HFFc6 (cell line): ENCODE results near the gene FAM174C. TPM values are rescaled to one million over a fixed set of nuclear protein-coding genes. Genes with fewer than 3 reads are reported as not detected.

Source experiments
- DNase-seq: peaks from one replicate; pipeline ENCODE4 v3.0.0-alpha.2; 2018
- H3K27ac Mint-ChIP-seq: 2 replicates; pipeline ENCODE4 v1.8.0; 2020; ENCODE audit warnings: mild to moderate bottlenecking, mixed read lengths
- H3K27me3 Mint-ChIP-seq: 2 replicates; pipeline ENCODE4 v1.8.0; 2021; ENCODE audit warnings: mild to moderate bottlenecking, moderate library complexity, mixed read lengths; ENCODE audit not compliant: insufficient read depth
- H3K36me3 Mint-ChIP-seq: 2 replicates; pipeline ENCODE4 v1.8.0; 2021; ENCODE audit warnings: low read depth, mixed read lengths
- H3K4me1 Mint-ChIP-seq: 2 replicates; pipeline ENCODE4 v1.8.0; 2020; ENCODE audit warnings: low read depth, mixed read lengths
- H3K4me3 Mint-ChIP-seq: 2 replicates; pipeline ENCODE4 v1.8.0; 2020; ENCODE audit warnings: mild to moderate bottlenecking, moderate library complexity, mixed read lengths
- H3K9me3 Mint-ChIP-seq: 2 replicates; pipeline ENCODE4 v1.8.0; 2020; ENCODE audit warnings: mild to moderate bottlenecking, mixed read lengths
- total RNA-seq, 6 experiments: library from RNA; stranded (reverse); fragmentation: NEBNext Ultra II Directional; extraction: Animal tissue kit (Norgen Biotek cat#: 25700); gene quantifications; 2 replicates in 1 of 6; 3 replicates in 5 of 6; pipeline ENCODE4 v1.2.3, GENCODE V29; 2021
- TF ChIP-seq, protein P1 (sequence below): fragments of 200-600 bp; sonication (generic); IDR thresholded peaks from 2 replicates; pipeline ENCODE4 v1.5.0; 2021; ENCODE audit warnings: antibody characterized with exemption, mild to moderate bottlenecking

The FAM174C gene
- total RNA-seq, 6 experiments from 2014 or later, result 54.2 to 77.6 (median 63.8) TPM

DNA sequence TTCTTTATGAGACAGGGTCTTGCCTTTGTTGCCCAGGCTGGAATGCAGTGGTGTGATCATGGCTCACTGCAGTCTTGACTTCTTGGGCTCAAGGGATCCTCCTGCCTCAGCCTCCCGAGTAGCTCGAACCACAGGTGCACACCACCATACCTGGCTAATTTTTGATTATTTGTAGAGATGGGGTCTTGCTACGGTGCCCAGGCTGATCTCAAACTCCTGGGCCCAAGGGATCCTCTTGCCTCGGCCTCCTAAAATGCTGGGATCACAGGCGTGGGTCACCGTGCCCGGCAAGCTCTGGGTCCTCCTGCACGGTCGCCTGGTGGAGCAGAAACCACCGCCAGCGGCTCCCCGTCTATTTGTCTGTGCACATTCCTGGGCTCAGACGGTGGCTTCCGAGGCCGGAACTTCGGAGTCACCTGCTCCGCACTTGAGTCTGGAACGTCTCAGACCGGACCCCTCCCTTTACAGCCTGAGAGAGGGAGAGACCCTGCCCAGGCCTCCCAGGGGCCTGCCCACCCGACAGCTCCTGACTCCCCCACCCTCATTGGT, 32.5 kb downstream of the FAM174C start:
- Mint-ChIP-seq H3K4me1 (no peaks in the 10 kb centered on the region), H3K27ac (no peak overlapping the region), H3K4me3 (no peak overlapping the region), H3K36me3 (no peaks in the 10 kb centered on the region), H3K9me3 (no peaks in the 10 kb centered on the region), H3K27me3 (peaks cover 6% of the 10 kb centered on the region)
- TF ChIP-seq, protein P1, sequence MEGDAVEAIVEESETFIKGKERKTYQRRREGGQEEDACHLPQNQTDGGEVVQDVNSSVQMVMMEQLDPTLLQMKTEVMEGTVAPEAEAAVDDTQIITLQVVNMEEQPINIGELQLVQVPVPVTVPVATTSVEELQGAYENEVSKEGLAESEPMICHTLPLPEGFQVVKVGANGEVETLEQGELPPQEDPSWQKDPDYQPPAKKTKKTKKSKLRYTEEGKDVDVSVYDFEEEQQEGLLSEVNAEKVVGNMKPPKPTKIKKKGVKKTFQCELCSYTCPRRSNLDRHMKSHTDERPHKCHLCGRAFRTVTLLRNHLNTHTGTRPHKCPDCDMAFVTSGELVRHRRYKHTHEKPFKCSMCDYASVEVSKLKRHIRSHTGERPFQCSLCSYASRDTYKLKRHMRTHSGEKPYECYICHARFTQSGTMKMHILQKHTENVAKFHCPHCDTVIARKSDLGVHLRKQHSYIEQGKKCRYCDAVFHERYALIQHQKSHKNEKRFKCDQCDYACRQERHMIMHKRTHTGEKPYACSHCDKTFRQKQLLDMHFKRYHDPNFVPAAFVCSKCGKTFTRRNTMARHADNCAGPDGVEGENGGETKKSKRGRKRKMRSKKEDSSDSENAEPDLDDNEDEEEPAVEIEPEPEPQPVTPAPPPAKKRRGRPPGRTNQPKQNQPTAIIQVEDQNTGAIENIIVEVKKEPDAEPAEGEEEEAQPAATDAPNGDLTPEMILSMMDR, result no peak
- no peak for DNase-seq

DNA sequence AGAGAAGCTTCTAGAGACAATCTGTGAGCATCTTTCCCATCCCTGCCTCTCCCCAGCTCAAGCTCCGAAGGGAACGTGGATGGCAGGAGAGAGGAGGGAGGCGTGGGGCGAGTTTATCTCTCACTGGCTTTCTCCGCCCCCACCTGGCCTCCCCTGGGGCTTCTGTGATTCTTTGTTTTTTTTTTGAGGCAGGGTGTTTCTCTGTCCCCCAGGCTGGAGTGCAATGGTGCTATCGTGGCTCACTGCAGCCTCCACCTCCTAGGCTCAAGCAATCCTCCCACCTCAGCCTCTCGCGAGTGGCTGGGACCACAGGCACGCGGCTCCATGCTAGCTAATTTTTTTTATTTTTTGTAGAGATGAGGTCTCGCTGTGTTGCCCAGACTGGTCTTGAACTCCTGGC, 33.4 kb downstream of the FAM174C start:
- peaks cover 4% of the 10 kb centered on the region for H3K27me3 Mint-ChIP-seq
- H3K9me3 Mint-ChIP-seq, result no peaks in the 10 kb centered on the region
- TF ChIP-seq, protein P1, result no peak
- no peak overlapping the region for H3K27ac Mint-ChIP-seq
- no peak overlapping the region for H3K4me3 Mint-ChIP-seq
- no peak for DNase-seq
- no peaks in the 10 kb centered on the region for H3K36me3 Mint-ChIP-seq
- no peaks in the 10 kb centered on the region for H3K4me1 Mint-ChIP-seq

DNA sequence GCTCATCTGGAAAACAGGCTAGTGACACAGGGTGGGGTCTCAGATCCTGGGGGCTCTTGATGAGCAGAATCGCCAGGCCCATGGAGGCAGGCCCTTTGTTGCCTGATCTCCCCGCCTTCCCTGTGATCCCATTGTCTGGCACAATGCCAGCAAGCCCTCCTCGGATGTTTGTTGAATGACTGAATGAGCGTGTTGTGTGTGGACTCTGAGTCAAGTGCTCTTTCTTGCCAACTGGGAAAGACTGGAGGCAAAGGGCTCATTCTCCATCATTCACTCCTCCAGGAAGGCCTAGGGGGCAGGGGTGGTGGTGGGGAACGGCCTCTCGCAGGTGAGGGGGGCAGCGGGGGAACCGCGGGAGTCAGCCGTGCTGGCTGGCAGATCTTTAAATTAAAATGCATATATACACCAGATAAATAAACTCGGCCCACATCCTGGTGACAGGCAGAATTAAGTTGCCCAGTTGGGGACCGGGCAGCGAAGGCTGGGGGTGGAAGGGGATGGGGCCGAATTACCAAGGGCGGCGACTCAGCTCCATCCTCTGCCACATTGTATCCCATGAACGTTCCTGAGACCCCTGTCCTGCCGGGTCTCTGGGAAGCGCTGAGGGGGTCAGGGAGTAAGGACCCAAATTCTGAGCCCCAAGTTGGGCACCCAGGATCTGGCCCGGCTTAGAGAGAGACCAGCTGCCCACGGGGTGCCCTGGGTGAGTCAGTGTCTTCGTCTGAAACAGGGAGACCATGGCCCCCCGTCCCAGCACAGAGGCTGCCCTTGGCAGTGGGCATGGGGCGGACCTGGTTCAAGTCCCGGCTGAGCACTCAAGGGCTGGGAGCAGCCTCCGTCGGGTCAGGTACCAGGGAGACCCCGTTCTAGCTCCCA, 34.9 kb downstream of the FAM174C start:
- Mint-ChIP-seq H3K4me1 (no peaks in the 10 kb centered on the region), H3K9me3 (no peaks in the 10 kb centered on the region), H3K4me3 (no peak overlapping the region), H3K36me3 (no peaks in the 10 kb centered on the region), H3K27ac (no peak overlapping the region), H3K27me3 (peaks cover 4% of the 10 kb centered on the region)
- no peak for DNase-seq
- TF ChIP-seq, protein P1, result no peak

DNA sequence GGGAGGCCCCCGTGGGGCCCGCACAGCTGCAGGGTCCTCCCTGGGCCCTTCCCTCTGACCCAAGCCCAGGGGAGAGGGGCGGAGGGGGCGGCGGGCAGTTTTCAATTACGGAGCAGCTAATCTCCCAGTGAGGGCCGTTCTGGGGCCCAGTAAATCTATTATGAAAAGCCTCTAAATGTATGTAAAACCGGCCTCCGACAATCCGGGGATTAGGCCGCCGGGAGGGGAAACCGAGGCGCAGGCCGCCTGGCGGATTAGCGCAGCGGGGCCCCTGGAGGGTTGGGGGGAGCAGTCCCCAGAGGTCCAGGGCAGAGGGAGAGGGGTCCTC, 35.5 kb downstream of the FAM174C start:
- H3K4me1 Mint-ChIP-seq, result no peaks in the 10 kb centered on the region
- H3K27ac Mint-ChIP-seq, result no peak overlapping the region
- no peaks in the 10 kb centered on the region for H3K36me3 Mint-ChIP-seq
- TF ChIP-seq, protein P1, result no peak
- H3K27me3 Mint-ChIP-seq, result peaks cover 4% of the 10 kb centered on the region
- no peaks in the 10 kb centered on the region for H3K9me3 Mint-ChIP-seq
- no peak overlapping the region for H3K4me3 Mint-ChIP-seq
- no peak for DNase-seq

DNA sequence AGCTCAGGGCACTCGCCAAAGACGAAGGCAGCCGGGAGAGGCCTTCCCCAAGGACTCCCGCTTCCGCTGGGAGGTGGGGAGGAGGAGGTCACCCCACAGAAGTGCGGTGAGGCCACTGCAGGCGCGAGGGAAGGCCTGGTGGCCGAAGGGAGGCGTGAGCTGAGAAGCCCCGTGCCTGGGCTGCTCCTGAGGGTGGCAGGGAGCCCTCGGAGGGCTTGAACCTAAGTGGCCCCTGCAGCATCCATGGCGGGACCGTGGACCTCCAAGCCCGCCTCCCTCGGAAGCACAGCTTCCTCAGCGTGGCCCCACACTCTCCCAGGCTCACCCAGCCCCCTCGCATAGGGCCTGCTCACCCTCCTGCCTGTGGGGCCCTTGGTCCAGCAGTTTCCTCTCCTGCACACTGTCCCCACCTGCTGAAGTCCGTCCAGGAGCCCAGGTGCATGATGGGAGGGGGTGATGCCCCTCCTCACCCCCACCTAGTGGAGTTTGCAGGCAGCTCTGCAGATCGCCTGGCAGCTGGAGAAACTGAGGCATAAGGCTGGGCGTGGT, 36.3 kb downstream of the FAM174C start:
- Mint-ChIP-seq H3K9me3 (no peaks in the 10 kb centered on the region), H3K4me3 (no peak overlapping the region), H3K27ac (no peak overlapping the region), H3K27me3 (peaks cover under 1% of the 10 kb centered on the region; the same call in 1 of the 2 replicates), H3K4me1 (no peaks in the 10 kb centered on the region), H3K36me3 (no peaks in the 10 kb centered on the region)
- DNase-seq, result no peak
- TF ChIP-seq, protein P1, result no peak
